Stimulated activated CD8-positive, alpha-beta memory T cell treated with anti-CD3 and anti-CD28 coated beads, Interleukin-7, amount 100 ng/mL, for 48 hours (primary cell): ENCODE data around the gene CARMIL1.

Experiments
- DNase-seq, 2 donors: peaks; one replicate each; pipeline ENCODE4 v3.0.0-alpha.2; 2020; ENCODE audit warnings: low read depth in 1 of 2; ENCODE audit errors: extremely low read depth in 1 of 2

Gene CARMIL1

DNA sequence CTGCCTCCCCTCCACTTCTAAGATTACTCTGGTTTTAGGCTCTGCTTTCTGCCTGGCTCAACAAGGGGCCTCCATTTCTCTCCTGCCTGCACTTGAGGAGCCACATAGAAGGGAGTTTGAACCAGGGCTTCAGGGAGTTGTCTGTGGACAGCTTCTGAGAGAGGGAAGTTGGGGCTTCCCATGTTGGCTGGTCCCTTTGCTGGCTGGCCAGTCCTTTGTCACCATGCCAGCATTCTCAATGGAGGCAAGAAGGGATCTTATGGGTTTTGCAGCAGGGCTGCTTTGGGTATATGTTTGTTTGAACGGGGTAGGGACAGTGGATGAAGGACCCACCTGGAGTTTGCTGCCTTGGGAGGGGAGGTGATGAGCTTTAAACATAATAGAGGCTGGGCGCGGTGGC lies 124.9 kb downstream of the CARMIL1 start:
- no peak for DNase-seq

DNA sequence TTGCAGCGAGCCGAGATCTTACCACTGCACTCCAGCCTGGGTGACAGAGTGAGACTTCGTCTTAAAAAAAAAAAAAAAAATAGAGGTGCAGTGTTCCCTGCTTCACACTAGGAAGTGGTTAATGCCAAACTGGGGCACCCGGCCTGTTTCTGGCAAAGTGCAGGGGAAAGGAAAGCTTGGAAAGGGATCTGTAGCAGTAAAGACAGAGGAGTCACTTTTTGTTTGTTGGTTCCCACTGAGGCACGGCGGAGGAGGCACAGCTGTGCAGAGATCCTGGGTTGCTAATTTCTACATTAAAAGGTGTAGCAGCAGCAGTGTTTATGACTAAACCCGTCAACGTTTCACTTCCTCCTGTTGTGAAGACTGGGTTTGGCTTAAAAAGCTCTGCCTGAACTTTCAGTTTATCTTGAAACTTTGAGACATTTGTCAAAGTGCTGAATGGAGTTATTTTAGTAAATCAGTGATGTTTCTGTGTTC lies 125.6 kb downstream of the CARMIL1 start:
- peak in 1 of 2 donors; percentile 10 for DNase-seq

DNA sequence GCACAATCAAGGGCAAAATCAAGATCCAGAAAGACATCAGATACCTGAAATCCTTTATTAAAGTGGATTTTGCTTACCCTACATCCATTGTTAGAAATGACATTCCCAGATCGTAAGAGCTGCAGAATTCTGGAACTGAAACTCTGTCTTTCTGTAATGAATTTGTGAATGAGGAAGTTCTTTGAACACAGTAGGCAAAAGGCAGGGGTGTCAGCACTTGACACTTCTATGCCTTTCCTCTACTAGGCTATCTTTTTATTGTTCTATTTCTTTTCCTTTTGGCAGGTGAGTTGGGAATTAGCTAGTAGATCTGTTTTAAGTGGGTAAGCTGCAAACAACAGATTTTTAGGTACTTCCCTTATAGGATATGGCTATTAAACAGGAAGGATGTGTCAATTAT lies 126.3 kb downstream of the CARMIL1 start:
- DNase-seq, result no peak

DNA sequence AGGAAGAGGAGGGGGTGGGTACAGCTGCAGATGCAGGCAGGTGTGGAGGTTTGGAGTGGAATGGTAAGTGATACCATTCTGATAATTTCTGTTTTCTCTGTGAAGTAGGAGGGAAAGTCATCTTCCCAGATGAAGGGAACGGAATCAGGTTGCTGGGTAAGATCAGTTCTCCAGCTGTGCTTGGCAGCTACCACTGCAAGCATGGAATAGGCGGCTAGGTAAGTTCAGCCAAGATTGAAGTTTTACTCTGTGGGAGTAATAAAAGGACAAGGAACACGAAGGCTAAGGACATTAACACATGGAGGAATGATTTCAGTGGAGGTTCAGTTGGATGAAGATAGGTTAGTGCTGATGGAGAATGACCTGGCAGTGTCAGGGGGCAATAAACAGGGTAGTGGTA lies 128.3 kb downstream of the CARMIL1 start:
- no peak for DNase-seq

GRCh38 chr6:25410102-25410501 lies 130.9 kb downstream of the CARMIL1 start:
- no peak for DNase-seq

GRCh38 chr6:25411316-25411950 lies 132.3 kb downstream of the CARMIL1 start:
- DNase-seq, result no peak

- DNase-seq, result no peak
Observed at GRCh38 chr6:25413207-25413905, 134.2 kb downstream of the CARMIL1 start.

DNA sequence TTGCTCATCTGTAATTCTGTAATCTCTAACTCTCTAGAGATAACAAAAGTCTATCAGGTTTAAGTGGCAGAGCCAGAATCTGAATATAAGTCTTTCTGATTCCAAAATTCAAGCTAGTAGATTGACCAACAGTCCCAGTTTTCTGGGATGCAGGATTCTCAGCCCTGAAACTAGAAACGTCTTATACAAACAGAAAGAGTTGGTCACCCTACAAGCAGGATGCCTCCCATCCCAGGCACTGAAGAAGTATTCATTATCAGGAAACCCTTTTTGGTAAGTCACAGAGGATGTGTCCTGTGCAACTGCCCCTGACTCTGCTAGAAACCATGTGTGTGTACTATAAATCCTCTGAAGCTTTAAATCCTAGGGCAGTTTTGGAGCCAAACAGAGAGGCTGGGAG lies 135.0 kb downstream of the CARMIL1 start:
- DNase-seq, result no peak

DNA sequence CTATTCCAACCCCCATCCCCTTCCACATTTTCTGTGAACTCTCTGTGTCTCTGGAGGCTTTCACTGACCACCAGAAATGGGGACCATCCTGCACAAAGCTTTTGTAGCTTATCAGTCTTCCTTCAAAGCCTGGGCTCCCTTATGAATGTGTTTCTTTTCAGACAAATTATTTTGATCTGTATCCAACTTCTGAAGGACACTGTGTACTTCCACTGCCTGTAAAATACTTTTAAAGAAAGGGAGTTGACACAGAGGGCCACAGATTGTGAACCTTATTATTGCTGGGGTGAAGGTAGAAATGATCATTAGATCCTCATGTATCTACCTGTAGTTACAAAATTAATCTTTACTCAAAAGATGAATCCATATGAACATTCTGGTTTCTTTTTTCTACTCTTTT lies 135.6 kb downstream of the CARMIL1 start:
- DNase-seq, result no peak

DNA sequence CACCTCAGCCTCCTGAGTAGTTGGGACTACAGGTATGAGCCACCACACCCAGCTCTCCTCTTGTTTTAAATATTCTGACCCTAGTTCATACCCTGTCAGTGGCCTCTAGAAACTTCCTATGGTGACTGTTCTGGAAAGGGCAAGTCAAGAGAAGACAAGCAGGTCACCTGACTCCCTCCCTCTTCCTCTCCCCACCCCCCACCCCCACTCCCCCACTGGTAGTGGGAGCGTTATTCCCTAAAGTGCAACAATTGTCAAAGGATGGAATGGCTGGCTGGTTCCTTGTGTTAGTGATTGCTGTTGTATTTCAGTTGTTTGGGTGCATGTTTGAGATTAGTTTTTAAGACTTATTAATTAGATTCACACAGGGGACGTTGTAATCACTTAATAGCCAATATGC lies 136.1 kb downstream of the CARMIL1 start:
- DNase-seq, result no peak

GRCh38 chr6:25415701-25416100 lies 136.5 kb downstream of the CARMIL1 start:
- DNase-seq, result no peak

- DNase-seq, result no peak
Observed at GRCh38 chr6:25417046-25417605, 138.0 kb downstream of the CARMIL1 start.

DNA sequence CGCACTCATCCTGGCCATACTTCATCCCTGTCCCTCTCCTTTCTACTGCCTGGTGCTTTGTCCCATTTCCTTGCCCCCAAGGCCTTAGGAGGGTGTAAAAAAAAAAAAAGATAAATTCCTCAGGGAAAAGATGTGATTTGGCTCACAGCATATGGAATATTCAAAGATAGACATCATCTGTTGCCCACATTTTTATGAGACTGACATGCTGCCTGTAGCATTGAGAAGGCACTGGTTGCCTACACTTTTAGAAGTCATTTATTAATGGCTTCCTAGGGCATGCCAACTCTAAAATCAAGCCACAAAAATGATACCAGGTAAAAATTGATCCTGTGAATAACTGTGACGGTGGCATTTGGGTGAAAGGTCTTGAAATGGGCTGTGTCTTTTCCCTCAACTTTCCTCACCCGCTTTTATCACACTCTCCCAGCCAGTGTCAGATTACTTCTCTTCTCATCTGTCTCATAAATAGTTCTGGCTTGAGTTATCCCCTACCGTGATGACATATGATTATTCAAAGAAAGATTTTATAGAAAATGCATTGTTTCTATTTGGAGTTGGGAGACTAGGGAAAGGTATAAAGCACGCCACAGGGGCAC lies 139.4 kb downstream of the CARMIL1 start:
- no peak for DNase-seq

DNA sequence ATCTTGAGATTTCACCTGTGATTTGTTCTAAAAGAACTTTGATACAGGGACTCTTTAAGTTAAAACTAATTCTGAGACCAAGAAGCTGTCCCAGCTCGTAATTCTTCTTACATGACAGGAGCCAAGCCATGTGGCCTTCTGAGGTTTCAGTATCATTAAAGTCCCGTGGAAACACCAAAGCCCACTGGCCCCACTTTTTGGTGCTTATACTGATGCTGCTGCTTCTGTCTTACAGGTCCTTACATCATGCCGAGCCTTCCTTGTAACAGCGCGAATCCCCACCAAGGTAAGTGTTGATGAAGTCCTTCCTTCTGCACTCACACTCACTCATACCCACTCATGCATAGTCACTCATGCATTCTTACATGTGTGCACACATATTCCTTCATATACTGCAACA lies 140.7 kb downstream of the CARMIL1 start:
- DNase-seq, result no peak

GRCh38 chr6:25423358-25423757 lies 144.2 kb downstream of the CARMIL1 start:
- no peak for DNase-seq

- no peak for DNase-seq
Observed at GRCh38 chr6:25424303-25424702, 145.1 kb downstream of the CARMIL1 start.

- DNase-seq, result no peak
Observed at GRCh38 chr6:25427549-25427948, 148.4 kb downstream of the CARMIL1 start.

GRCh38 chr6:25428758-25429317 lies 149.7 kb downstream of the CARMIL1 start:
- DNase-seq, result no peak

- no peak for DNase-seq
Observed at GRCh38 chr6:25431306-25431974, 152.3 kb downstream of the CARMIL1 start.

- DNase-seq, result no peak
Observed at GRCh38 chr6:25431975-25432307, 152.8 kb downstream of the CARMIL1 start.

GRCh38 chr6:25434921-25435320 lies 155.7 kb downstream of the CARMIL1 start:
- no peak for DNase-seq
